Measurements from ENCODE around the gene INO80C.
"Not testable (repeated sequence)": the region's sequence is repeated elsewhere in the genome, so short reads cannot be mapped to it uniquely, and the experiment has no call there.

INO80C gene

DNA sequence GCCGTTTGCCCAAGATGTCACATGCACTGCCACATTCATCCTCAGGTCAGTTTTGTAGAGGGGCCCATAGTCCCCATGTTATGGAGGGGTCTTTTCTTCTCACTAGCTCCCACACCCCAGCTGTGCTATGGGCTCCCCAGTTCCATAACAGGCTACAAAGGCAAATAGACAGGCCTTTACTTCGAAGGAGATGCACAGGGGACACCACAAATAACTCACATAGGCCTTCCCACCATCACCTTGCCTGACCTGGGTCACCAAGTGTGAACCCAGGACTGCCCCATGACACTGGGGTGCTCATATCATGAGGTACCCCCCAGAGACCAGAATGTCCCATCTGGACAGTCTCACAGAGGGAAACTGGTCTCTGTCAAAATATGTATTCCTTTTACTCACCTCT is 15.0 kb upstream of the INO80C start:
- no peak for DNase-seq

DNA sequence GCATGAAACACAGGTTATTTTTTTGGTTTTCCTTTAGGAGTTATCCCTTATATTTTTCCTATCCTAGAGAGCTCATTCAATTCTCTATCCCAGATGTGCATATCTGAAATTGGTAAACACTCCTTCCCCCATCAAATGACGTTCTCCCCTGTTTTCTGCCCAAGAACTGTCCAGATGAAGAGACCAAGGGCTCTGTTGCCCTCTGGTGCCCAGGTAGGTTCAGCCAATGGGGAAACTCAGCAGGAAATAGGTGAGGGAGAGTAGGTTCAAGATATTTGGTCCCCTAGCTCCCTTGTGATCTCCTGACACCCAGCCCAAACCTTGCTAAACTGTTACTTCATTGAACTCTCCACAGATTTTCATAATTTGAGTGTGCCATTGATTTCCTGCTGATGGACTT is 14.1 kb upstream of the INO80C start:
- no peak for DNase-seq

DNA sequence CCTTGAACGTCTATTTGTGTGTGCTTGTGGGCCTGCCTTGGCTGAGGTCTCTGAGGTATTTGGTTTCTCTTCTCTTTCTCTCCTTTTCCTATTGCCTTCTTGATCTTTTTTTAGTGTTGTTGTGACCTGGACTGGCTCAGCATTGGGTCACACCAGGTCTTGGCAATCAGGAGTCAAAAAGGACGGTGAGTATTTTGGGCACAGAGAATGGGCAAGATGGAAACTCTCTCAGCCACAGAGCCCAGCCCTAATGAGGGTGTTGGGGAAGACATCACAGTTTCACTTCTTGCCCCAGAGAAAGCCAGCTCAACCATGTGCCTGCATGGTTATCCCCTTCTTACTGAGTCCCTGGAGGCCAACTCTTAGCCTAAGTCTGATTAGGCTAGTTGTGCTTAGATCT is 13.7 kb upstream of the INO80C start:
- no peak for DNase-seq

DNA sequence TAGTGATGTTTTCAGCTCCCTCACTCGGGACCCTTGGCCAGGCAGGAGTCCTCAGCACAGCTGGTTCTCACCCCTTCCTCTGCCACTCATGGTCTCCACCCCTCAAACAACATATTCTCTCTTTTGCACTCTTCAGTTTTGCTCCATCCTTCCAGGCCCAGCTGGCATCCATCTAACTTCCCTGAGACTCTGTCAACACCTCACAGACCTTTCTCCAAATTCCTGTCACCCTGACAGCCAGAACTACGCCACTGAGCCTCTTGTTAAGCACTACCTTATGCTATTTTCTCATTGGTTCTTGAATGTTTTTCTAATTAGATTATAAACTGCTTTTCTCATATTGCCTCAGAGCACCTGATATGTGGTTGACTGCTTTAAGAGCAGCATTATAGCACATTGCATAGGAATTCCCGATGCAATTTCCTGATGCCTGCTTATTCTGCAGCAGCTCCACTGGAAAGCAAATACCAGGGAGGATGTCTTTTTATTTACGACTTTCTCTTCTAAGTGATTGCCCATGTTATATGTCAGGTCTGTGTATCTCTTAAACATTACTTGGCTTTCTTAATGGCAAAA is 12.4 kb upstream of the INO80C start:
- DNase-seq = no peak

DNA sequence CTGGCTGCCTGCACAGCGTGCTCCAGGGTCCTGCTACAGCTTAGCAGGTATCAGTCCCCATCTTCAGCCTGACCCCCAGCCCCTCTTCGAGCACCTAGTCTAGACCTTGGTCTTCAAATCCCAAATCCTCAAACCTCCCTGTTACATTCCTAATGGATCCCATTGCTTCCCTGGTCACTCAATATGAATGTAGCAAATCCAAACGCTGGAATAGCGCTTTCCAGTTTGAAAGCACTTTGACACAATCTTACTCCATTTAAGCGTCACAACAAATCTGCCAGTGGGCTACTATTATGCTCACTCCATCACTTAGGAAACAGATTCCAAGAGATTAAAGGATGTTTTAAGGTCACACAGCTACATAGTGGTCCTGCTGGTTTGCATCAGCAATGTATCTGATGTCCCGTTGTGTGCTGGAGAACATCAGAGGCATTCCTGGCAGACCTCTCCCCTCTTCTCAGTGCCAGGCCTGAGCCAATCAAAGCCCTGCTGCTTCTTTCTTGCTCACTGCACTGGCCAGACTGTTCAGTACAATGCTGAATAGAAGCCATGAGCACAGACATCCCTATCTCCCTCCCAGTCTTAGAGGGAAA is 11.1 kb upstream of the INO80C start:
- no peak for DNase-seq

DNA sequence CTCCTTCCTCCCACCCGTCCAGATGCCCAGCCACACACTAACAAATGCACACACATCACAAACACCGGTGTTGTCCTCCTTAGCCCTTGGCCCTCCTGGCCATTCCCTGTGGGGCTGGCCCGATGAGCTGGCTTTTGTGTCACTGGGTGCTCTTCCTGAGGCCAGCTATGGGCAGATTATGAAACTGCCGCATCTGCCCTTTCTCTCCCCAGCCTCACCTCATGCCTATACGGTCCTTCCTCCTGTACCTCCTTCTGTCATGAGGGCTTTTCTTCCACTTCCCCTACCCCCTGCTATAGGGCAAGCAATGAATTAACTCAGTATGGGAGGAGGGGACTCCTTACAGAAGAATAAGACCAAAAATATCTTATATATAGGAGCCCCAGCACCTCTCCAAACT is 10.3 kb upstream of the INO80C start:
- DNase-seq = no peak

DNA sequence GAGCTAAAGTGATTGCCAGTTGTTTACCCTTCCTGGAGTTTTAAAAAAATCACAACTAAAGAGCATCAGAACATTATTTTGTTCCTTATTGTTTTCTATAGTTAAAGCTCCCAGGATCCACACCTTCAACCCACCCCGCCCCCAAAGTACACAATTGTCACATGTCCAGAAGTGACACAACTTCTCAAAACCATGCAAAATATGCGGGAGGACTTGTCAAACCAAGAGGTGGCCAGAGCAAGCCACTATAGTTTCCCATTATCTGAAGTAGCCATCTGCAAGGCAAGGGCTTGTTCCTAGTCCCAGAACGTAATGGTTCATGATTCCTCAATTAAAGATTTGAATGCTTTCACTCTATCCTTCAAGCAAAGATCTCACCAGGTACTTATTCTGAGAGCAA is 9.9 kb upstream of the INO80C start:
- DNase-seq = no peak

DNA sequence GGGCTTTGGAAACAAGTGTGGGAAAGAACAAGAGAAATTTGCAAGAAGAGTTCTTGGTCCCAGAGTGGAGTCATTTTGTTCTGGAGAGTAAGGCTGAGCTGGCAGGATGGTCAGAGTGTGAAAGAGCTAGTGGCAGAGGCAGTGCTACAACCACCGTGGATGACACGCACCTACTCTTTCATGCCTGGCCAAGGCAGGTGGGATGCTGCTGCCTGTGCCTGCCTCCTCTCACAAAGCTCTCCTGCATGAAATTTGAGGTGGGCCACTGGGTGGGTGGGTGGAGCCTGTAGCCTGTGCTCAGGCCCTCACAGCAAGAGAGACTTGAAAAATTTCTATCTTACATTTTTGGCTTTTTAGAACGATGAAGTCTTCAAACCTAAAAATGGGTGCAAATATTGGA is 9.4 kb upstream of the INO80C start:
- no peak for DNase-seq

DNA sequence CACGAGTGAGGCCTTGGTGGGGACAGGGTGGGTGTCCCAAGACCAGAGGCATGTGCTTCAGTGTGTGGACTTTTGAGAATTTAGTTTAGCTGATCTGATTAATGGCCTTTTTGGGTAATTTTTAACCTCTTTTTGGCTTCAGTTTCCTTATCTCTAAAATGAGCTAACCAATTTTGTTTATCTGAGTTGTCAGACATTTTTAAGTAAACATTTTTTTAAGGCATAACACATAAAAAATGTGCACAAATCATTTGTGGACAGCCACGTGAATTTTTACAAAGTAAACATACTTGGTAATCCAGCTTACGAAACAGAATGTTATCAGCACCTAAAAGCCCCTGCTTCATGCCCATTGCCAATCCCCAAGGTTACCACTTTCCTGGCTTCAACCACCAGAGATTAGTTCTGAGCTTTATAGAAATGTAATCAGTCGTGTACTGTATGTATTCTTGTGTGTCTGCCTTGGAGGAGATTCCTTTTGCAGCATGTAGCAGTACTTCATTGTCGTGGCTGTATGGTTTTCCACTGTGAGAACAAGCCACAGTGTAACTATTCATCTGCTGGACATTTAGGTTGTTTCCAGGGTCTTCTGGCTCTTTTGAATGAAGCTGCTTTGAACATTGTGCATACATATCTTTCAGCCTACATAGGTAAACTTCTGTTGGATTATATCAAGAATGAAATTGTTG is 8.4 kb upstream of the INO80C start:
- no peak for DNase-seq

DNA sequence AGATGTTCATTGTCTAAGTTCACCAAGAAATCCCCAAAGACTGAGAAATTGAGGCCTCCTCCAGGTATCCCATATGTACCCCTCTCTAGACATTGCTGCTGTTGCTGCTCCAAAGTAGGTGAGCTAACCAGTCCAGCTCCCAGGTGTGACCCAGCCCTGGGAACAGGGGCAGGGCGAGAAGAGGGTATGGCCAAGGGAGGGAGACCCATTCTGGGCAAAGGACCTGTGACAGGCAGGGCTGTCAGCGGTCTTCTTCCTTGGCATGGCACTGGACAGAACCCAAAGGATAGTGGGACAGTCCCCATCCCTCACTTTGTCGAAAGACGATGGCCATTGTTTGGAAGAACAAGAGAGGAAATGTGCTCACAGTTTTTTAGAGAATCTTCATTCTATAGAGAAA is 7.2 kb upstream of the INO80C start:
- DNase-seq = no peak

DNA sequence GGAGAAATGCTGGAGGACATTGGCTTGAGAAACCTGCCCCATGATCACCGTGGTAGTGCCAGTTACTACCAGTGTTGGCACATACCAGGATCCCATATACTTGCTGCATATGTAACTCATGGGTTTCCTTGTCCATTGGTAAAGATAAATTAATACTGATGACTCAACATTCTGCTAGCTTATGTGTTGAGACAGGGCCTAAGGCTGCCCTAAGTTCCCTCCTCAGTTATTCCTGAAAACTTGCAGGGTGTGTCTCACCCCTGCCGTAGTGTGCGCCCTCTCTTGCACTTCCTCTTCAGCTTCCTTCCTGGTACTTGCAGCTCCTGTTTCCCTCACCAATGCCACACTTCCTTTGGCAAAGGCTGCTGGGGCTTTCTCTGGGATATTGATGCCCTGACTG is 4.3 kb upstream of the INO80C start:
- DNase-seq = no peak

DNA sequence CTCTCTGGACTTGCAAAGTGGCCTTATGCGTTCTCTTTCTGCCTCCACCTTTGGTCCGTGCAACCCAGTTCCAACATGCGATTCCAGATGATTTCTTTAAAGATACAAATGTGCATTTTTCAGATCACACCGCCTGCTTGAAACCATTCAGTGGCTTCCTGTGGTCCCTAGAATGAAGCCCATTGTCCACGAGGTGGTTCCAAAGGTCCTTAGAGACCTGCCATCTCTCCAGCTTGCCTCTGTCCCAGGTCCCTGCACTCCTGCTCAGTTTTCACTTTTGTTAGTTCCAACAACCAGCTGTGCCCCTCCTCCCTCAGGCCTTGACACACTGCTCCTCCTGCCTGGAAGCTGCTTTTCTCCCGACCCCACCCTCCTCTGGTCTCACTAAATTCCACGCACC is 3.6 kb upstream of the INO80C start:
- DNase-seq = no peak

DNA sequence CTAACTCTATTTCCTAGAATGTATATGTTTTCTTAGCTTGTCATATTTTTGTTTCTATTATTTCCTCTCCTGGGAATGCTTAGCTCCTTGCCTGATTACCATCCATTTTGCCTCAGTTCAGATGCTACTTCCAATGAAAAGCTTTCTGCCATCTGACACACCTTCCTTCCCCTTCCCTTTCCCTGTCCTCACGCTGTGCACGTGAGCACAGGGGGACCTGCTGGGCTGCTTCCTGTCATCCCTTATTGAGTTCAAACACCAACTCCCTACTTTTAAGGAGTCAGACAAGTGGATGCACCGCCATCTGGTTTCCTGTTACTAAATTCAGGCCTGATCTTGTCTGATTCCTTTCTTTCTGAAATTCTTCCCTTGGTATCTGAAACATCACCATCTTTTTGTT is 2.4 kb upstream of the INO80C start:
- DNase-seq = no peak

DNA sequence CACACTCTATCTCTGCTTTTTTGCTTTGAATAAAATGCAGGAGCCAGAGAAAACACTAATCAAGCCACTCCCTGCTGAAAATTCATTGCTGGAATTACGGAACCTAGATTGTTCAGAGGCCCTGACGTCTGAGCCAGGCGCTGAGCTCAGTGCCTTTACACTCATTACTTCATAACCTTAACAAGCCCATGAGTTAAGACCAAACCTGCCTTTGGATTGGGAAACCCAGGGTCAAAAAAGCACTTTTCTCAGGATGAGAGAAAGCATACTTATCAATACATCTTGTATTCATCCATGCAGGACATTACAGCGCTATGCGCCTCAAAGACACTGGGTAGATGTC is 762 bp downstream of the INO80C start:
- no peak for DNase-seq

DNA sequence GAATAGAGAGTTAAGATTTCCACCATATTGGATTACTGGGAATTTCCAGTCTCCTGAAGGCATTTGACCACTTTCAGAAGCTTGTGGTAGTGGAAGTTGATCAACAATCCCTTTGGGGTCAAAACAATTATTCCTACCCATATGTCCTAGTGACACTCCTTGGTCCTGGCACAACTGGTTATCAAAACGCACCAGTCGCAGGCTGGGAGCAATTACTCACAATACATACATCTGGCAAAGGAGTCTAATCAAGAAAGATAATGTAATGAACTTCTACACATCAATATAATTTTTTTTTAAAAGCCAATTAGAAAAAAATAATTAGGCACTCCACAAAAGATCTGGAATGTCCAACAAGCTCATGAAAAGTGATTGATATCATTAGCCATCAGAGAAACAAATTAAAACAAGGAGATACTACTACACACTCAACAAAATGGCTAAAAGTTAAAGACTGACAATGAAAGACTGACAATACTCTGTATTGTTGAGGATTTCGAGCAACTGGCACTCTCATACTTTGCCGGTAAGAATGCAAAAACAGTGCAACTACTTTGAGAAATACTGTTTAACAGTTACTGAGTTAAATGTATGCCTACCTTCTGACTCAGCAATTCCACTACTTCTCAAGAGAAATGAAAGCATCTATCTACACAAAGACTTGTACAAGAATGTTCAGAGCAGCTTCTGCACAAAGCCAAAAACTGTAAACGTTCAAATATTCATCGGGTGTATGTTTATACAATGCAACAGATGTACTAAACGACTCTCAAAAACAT is 2.0 kb downstream of the INO80C start:
- DNase-seq = no peak

DNA sequence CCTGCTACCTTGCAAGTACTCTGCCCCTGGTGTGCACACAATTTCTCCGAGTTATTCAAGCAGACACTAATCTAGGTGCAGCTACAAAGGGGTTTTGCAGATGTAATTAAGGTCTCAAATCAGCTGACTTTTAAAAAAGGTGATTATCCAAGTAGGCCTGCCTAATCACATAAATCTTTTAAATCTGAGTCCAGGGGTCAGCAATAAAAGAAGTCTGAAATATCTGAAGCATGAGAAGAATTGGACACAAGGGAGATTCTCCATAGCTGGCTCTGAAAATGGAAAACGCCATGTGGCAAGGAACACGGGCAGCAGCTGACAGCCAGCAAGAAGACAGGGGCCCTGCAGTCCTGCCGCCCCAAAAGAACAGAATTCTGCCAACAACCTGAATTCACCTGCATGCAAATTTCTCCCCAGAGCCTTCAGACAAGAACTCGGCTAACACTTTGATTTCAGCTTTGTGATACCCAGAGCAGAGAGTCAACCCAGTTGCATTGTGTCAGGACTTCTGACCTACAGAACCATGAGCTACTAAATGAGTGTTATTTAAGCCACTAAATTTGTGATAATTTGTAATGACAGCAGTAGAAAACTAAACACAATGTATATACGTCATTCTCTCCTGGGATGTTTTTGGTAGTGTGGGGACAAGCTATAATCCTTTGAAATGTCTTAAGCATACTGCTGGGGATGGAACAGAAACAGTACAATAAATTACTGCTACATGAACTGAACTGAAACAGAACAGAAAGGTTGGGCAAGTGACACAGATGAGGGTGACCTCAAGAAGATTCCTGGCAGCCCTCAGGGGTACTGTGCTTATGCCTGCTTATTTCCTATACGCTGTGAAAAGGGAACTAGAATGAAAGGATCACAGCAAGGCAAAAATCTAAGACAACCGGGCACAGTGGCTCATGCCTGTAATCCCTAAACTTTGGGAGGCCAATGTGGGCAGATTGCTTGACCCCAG is 3.2 kb downstream of the INO80C start:
- no peak for DNase-seq

DNA sequence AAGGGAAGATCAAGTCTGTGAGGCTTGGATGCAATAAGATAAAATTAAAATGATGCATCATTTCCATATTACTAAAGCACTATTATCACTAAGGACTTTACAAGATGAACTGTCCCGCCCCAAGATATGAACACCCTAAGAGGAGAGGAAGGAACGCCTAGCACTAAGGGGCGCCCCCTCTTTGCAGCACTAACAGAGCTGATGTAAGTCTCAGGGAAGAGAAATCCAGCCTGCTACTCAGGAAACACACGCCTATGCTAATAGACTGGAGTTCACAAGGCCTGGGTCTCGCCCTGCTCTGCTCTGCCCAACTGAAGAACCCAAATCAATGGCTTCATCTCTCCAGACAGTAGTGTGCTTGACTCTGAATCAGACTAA is 6.1 kb downstream of the INO80C start:
- no peak for DNase-seq

DNA sequence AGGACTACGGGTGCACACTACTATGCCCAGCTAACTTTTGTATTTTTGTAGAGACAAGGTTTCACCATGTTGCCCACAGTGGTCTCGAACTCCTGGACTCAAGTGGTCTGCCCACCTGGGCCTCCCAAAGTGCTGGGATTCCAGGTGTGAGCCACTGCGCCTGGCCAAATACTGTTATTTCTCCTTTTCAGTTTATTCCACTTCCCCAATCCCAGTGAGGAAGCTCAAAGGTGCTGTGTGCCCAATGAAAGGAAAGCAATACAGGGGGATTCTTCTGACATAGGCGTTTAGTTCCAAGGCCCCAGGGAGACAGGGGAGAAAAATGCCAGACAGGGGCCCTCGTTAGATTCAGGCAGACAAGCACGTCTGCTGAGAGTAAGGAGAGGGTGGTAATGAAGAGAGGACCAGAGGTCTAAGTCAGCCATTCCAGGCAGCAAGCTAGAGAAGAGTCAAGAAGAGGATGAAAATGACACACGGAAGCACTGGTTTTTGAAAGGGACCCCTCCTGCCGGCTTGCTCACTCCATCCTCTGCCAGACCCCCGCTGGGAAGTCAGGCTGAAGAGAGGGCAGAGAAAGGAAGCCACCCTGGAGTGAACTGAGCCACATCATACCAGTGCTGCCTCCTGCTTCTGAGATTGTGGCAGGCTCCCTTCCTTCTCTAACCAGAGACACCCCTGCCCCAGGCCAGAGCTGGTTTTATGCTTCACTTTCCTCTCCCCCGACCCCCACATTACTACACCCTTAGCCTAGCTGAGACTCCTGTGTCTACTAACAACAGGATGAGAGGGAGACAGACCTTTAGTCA is 6.7 kb downstream of the INO80C start:
- DNase-seq = no peak

DNA sequence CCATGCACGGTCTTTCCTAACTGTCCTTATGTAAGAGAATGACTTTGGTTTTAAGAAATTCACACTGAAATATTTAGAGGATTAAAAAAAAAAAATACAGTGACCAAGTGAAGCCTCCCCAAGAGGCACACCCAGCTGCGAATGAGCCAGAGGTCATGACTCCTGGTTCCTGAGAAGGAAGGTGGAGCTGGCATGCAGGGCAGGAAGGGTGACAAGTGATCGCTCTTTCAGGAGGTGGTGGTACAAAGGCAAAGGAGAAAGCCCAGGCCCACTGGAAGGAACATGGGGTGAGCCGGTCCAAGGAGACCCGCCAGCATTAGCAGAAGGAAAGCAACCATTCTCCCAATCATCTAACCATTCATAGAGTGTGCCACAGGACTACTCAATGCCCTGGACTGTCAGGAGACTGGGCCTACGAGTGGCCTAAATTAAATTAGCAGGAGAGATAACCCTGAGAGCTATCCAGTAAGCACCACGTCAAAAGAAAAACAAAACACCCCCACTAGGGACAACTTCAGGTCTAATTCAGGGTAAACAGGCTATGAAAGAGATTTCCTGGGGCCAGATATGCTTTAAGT is 7.8 kb downstream of the INO80C start:
- no peak for DNase-seq

DNA sequence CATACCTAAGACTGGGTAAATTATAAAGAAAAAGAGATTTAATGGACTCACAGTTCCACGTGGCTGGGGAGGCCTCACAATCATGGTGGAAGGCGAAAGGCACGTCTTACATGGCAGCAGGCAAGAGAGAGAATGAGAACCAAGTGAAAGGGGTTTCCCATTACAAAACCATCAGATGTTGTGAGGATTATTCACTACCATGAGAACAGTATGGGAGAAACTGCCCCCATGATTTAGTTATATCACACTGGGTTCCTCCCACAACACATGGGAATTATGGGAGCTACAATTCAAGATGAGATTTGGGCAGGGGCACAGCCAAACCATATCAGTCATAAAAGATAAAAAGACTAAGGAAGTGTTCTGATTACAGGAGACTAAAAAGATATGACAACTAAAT is 8.5 kb downstream of the INO80C start:
- DNase-seq = not testable (repeated sequence)

DNA sequence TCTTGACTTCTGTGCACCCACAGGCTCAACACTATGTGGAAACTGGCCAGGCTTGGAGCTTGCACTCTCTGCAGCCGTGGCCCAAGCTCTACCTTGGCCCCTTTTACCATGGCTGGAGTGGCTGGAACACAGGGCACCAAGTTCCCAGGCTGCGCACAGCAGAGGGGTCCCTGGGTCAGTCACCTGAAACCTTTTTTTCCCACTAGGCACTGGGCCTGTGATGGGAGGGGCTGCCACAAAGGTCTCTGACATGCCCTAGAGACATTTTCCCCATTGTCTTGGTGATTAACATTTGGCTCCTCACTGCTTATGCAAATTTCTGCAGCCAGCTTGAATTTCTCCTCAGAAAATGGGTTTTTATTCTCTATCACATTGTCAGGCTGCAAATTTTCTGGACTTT is 9.4 kb downstream of the INO80C start:
- DNase-seq = not testable (repeated sequence)

DNA sequence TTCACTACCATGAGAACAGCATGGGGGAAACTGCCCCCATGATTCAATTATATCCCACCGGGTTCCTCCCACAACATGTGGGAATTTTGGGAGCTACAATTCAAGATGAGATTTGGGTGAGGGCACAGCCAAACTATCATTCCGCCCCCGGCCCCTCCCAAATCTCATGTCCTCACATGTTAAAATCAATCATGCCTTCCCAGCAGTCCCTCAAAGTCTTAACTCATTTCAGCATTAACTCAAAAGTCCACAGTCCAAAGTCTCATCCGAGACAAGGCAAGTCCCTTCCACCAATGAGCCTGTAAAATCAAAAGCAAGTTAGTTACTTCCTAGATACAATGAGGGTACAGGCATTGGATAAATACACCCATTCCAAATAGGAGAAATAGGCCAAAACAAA is 10.2 kb downstream of the INO80C start:
- DNase-seq = not testable (repeated sequence)
